ENCODE results near the gene OR51M1. TPM values are rescaled to one million over a fixed set of nuclear protein-coding genes. Genes with fewer than 3 reads are reported as not detected.
"Not testable (repeated sequence)": the region's sequence is repeated elsewhere in the genome, so short reads cannot be mapped to it uniquely, and the experiment has no call there.

Gene OR51M1
- total RNA-seq, 1 donor from 2014 or later, result not detected

- Mint-ChIP-seq H3K27ac (ENCODE audit: unreplicated experiment) (no peak within 1 kb of the TSS), H3K4me1 (ENCODE audit: low read depth, unreplicated experiment) (no peaks in the 10 kb centered on the region), H3K36me3 (ENCODE audit: unreplicated experiment) (no peaks in the 10 kb centered on the region), H3K4me3 (ENCODE audit: unreplicated experiment) (no peak within 1 kb of the TSS), H3K27me3 (ENCODE audit: unreplicated experiment) (no peaks in the 10 kb centered on the region), H3K9me3 (ENCODE audit: unreplicated experiment) (no peaks in the 10 kb centered on the region)
- TF ChIP-seq CTCF (IDR thresholded peaks at IDR 0.05; ENCODE audit: partially characterized antibody, unreplicated experiment), result no peak
- DNase-seq, result no peak
Observed at GRCh38 chr11:5343474-5344335, 39.9 kb upstream of the OR51M1 start, which contains the start of gene OR51B5. TSS of gene OR51B5 (minus strand) at chr11:5343524. CDS start at chr11:5343524, 0 bp downstream.

- no peak overlapping the region for H3K27ac Mint-ChIP-seq (ENCODE audit: unreplicated experiment)
- DNase-seq, result no peak
- H3K27me3 Mint-ChIP-seq (ENCODE audit: unreplicated experiment), result no peaks in the 10 kb centered on the region
- H3K4me3 Mint-ChIP-seq (ENCODE audit: unreplicated experiment), result no peak overlapping the region
- no peak for TF ChIP-seq CTCF (IDR thresholded peaks at IDR 0.05; ENCODE audit: partially characterized antibody, unreplicated experiment)
- H3K36me3 Mint-ChIP-seq (ENCODE audit: unreplicated experiment), result no peaks in the 10 kb centered on the region
- no peaks in the 10 kb centered on the region for H3K4me1 Mint-ChIP-seq (ENCODE audit: low read depth, unreplicated experiment)
- H3K9me3 Mint-ChIP-seq (ENCODE audit: unreplicated experiment), result no peaks in the 10 kb centered on the region
Observed at GRCh38 chr11:5345831-5346230, 37.8 kb upstream of the OR51M1 start.

GRCh38 chr11:5348551-5349194 is 34.9 kb upstream of the OR51M1 start:
- H3K4me3 Mint-ChIP-seq (ENCODE audit: unreplicated experiment), result no peak overlapping the region
- H3K27me3 Mint-ChIP-seq (ENCODE audit: unreplicated experiment), result peaks cover 3% of the 10 kb centered on the region
- H3K36me3 Mint-ChIP-seq (ENCODE audit: unreplicated experiment), result no peaks in the 10 kb centered on the region
- H3K27ac Mint-ChIP-seq (ENCODE audit: unreplicated experiment), result no peak overlapping the region
- DNase-seq, result no peak
- no peaks in the 10 kb centered on the region for H3K4me1 Mint-ChIP-seq (ENCODE audit: low read depth, unreplicated experiment)
- peaks cover 2% of the 10 kb centered on the region for H3K9me3 Mint-ChIP-seq (ENCODE audit: unreplicated experiment)
- no peak for TF ChIP-seq CTCF (IDR thresholded peaks at IDR 0.05; ENCODE audit: partially characterized antibody, unreplicated experiment)

GRCh38 chr11:5349550-5349949 is 34.1 kb upstream of the OR51M1 start:
- no peaks in the 10 kb centered on the region for H3K4me1 Mint-ChIP-seq (ENCODE audit: low read depth, unreplicated experiment)
- peaks cover 2% of the 10 kb centered on the region for H3K9me3 Mint-ChIP-seq (ENCODE audit: unreplicated experiment)
- no peak overlapping the region for H3K4me3 Mint-ChIP-seq (ENCODE audit: unreplicated experiment)
- no peak overlapping the region for H3K27ac Mint-ChIP-seq (ENCODE audit: unreplicated experiment)
- no peaks in the 10 kb centered on the region for H3K36me3 Mint-ChIP-seq (ENCODE audit: unreplicated experiment)
- DNase-seq, result no peak
- H3K27me3 Mint-ChIP-seq (ENCODE audit: unreplicated experiment), result peaks cover 3% of the 10 kb centered on the region
- no peak for TF ChIP-seq CTCF (IDR thresholded peaks at IDR 0.05; ENCODE audit: partially characterized antibody, unreplicated experiment)

- Mint-ChIP-seq H3K36me3 (ENCODE audit: unreplicated experiment) (no peaks in the 10 kb centered on the region), H3K4me1 (ENCODE audit: low read depth, unreplicated experiment) (no peaks in the 10 kb centered on the region), H3K4me3 (ENCODE audit: unreplicated experiment) (no peak within 1 kb of the TSS), H3K27me3 (ENCODE audit: unreplicated experiment) (peaks cover 3% of the 10 kb centered on the region), H3K27ac (ENCODE audit: unreplicated experiment) (no peak within 1 kb of the TSS), H3K9me3 (ENCODE audit: unreplicated experiment) (peaks cover 2% of the 10 kb centered on the region)
- no peak for DNase-seq
- no peak for TF ChIP-seq CTCF (IDR thresholded peaks at IDR 0.05; ENCODE audit: partially characterized antibody, unreplicated experiment)
Observed at GRCh38 chr11:5351208-5351607, 32.4 kb upstream of the OR51M1 start, which contains the start of gene OR51B6. TSS of gene OR51B6 (plus strand) at chr11:5351508. CDS start at chr11:5351508, 0 bp downstream.

GRCh38 chr11:5356031-5356430 is 27.6 kb upstream of the OR51M1 start:
- not testable (repeated sequence) for H3K4me3 Mint-ChIP-seq (ENCODE audit: unreplicated experiment); H3K4me1 Mint-ChIP-seq (ENCODE audit: low read depth, unreplicated experiment); H3K9me3 Mint-ChIP-seq (ENCODE audit: unreplicated experiment); H3K27ac Mint-ChIP-seq (ENCODE audit: unreplicated experiment); H3K27me3 Mint-ChIP-seq (ENCODE audit: unreplicated experiment); DNase-seq; H3K36me3 Mint-ChIP-seq (ENCODE audit: unreplicated experiment)

Data from glutamatergic neuron (in vitro differentiated cells).